ENCODE results near the gene CKS2.
"Not testable (repeated sequence)": the region's sequence is repeated elsewhere in the genome, so short reads cannot be mapped to it uniquely, and the experiment has no call there.

Gene CKS2

GRCh38 chr9:89310475-89311345 is at the start of gene CKS2:
CKS2 (plus strand) TSS chr9:89311195; CDS start chr9:89311293, 98 bp downstream.
- in situ Hi-C loops (cut with HindIII; ENCODE audit: low pct_unique_long_range_greater_than_20kb, low sequenced_read_pairs): no loop called here
- no peak for TF ChIP-seq JUND (IDR thresholded peaks at IDR 0.05; ENCODE audit: low read depth)
- peak; percentile 96 to 100 for DNase-seq (ENCODE audit: low read depth in 1 of 2, low spot score in 1 of 2)

GRCh38 chr9:89273528-89274279 is 37.3 kb upstream of the CKS2 start:
- in situ Hi-C loops (cut with HindIII; ENCODE audit: low pct_unique_long_range_greater_than_20kb, low sequenced_read_pairs): no loop called here
- no peak for DNase-seq (ENCODE audit: low read depth in 1 of 2, low spot score in 1 of 2)
- no peak for TF ChIP-seq JUND (IDR thresholded peaks at IDR 0.05; ENCODE audit: low read depth)

GRCh38 chr9:89274838-89275237 is 36.2 kb upstream of the CKS2 start:
- TF ChIP-seq JUND (IDR thresholded peaks at IDR 0.05; ENCODE audit: low read depth): no peak
- DNase-seq (ENCODE audit: low read depth in 1 of 2, low spot score in 1 of 2): no peak
- in situ Hi-C loops (cut with HindIII; ENCODE audit: low pct_unique_long_range_greater_than_20kb, low sequenced_read_pairs): no loop called here

- DNase-seq (ENCODE audit: low read depth in 1 of 2, low spot score in 1 of 2); in situ Hi-C loops (cut with HindIII; ENCODE audit: low pct_unique_long_range_greater_than_20kb, low sequenced_read_pairs): not testable (repeated sequence)
These were observed 35.0 kb upstream of the CKS2 start for GRCh38 chr9:89276040-89276439.

GRCh38 chr9:89277043-89277442 is 34.0 kb upstream of the CKS2 start:
- no peak for TF ChIP-seq JUND (IDR thresholded peaks at IDR 0.05; ENCODE audit: low read depth)
- in situ Hi-C loops (cut with HindIII; ENCODE audit: low pct_unique_long_range_greater_than_20kb, low sequenced_read_pairs): no loop called here
- DNase-seq (ENCODE audit: low read depth in 1 of 2, low spot score in 1 of 2): no peak

- in situ Hi-C loops (cut with HindIII; ENCODE audit: low pct_unique_long_range_greater_than_20kb, low sequenced_read_pairs): no loop called here
- peak in 1 of 2 experiments; percentile 10 for DNase-seq (ENCODE audit: low read depth in 1 of 2, low spot score in 1 of 2)
- TF ChIP-seq JUND (IDR thresholded peaks at IDR 0.05; ENCODE audit: low read depth): no peak
These were observed 33.5 kb upstream of the CKS2 start for GRCh38 chr9:89277454-89277853.

GRCh38 chr9:89278551-89278950 is 32.4 kb upstream of the CKS2 start:
- TF ChIP-seq JUND (IDR thresholded peaks at IDR 0.05; ENCODE audit: low read depth): no peak
- no peak for DNase-seq (ENCODE audit: low read depth in 1 of 2, low spot score in 1 of 2)
- in situ Hi-C loops (cut with HindIII; ENCODE audit: low pct_unique_long_range_greater_than_20kb, low sequenced_read_pairs): no loop called here

- DNase-seq (ENCODE audit: low read depth in 1 of 2, low spot score in 1 of 2): peak; percentile 20 to 69
- in situ Hi-C loops (cut with HindIII; ENCODE audit: low pct_unique_long_range_greater_than_20kb, low sequenced_read_pairs): no loop called here
- TF ChIP-seq JUND (IDR thresholded peaks at IDR 0.05; ENCODE audit: low read depth): no peak
These were observed 31.8 kb upstream of the CKS2 start for GRCh38 chr9:89278997-89279739.

GRCh38 chr9:89281106-89281505 is 29.9 kb upstream of the CKS2 start:
- peak; percentile 12 to 18 for DNase-seq (ENCODE audit: low read depth in 1 of 2, low spot score in 1 of 2)
- in situ Hi-C loops (cut with HindIII; ENCODE audit: low pct_unique_long_range_greater_than_20kb, low sequenced_read_pairs): no loop called here
- no peak for TF ChIP-seq JUND (IDR thresholded peaks at IDR 0.05; ENCODE audit: low read depth)

GRCh38 chr9:89282248-89282968 is 28.6 kb upstream of the CKS2 start:
- DNase-seq (ENCODE audit: low read depth in 1 of 2, low spot score in 1 of 2); in situ Hi-C loops (cut with HindIII; ENCODE audit: low pct_unique_long_range_greater_than_20kb, low sequenced_read_pairs): not testable (repeated sequence)

- no peak for DNase-seq (ENCODE audit: low read depth in 1 of 2, low spot score in 1 of 2)
- in situ Hi-C loops (cut with HindIII; ENCODE audit: low pct_unique_long_range_greater_than_20kb, low sequenced_read_pairs): no loop called here
- no peak for TF ChIP-seq JUND (IDR thresholded peaks at IDR 0.05; ENCODE audit: low read depth)
These were observed 26.9 kb upstream of the CKS2 start for GRCh38 chr9:89284076-89284475.

GRCh38 chr9:89291741-89292140 is 19.3 kb upstream of the CKS2 start:
- TF ChIP-seq JUND (IDR thresholded peaks at IDR 0.05; ENCODE audit: low read depth): no peak
- in situ Hi-C loops (cut with HindIII; ENCODE audit: low pct_unique_long_range_greater_than_20kb, low sequenced_read_pairs): no loop called here
- no peak for DNase-seq (ENCODE audit: low read depth in 1 of 2, low spot score in 1 of 2)

Measured in T47D (cell line).